Central memory CD8-positive, alpha-beta T cell (primary cell): Measurements from ENCODE around the gene ARID1A.

Experiments used
- ATAC-seq: fragments of 150-1000 bp; cut with Tn5 transposase; replicated peaks from 2 replicates; pipeline ENCODE4 v1.10.0; 2022; ENCODE audit warnings: mild to moderate bottlenecking, moderate FRiP score, moderate number of reproducible peaks; ENCODE audit not compliant: poor library complexity, severe bottlenecking; ENCODE audit errors: extremely low read depth
- DNase-seq, 2 donors: peaks; one replicate each; pipeline ENCODE4 v3.0.0; 2021; ENCODE audit warnings: low spot score in 2 of 2
- H3K27ac Mint-ChIP-seq: one replicate; pipeline ENCODE4 v1.8.0; 2022; ENCODE audit warnings: low read depth, mild to moderate bottlenecking, moderate library complexity, mixed read lengths
- H3K27me3 Mint-ChIP-seq: one replicate; pipeline ENCODE4 v1.8.0; 2022; ENCODE audit warnings: mixed read lengths
- H3K36me3 Mint-ChIP-seq: one replicate; pipeline ENCODE4 v1.8.0; 2022; ENCODE audit warnings: mild to moderate bottlenecking, moderate library complexity, mixed read lengths; ENCODE audit not compliant: insufficient read depth
- H3K4me1 Mint-ChIP-seq: one replicate; pipeline ENCODE4 v1.8.0; 2022; ENCODE audit warnings: mixed read lengths
- H3K4me3 Mint-ChIP-seq: one replicate; pipeline ENCODE4 v1.8.0; 2022; ENCODE audit warnings: mild to moderate bottlenecking, moderate library complexity, mixed read lengths
- H3K9me3 Mint-ChIP-seq: one replicate; pipeline ENCODE4 v1.8.0; 2022; ENCODE audit warnings: mixed read lengths

Gene ARID1A

GRCh38 chr1:26692793-26693490 is 2.9 kb upstream of the ARID1A start:
- H3K36me3 Mint-ChIP-seq: peaks cover 15% of the 10 kb centered on the region
- H3K27ac Mint-ChIP-seq: peak overlapping the region; percentile 94
- H3K27me3 Mint-ChIP-seq: no peaks in the 10 kb centered on the region
- no peaks in the 10 kb centered on the region for H3K9me3 Mint-ChIP-seq
- ATAC-seq (peak; percentile 47), DNase-seq (peak; percentile 68 to 83)
- peaks cover 32% of the 10 kb centered on the region for H3K4me1 Mint-ChIP-seq
- H3K4me3 Mint-ChIP-seq: no peak overlapping the region

GRCh38 chr1:26693599-26694572 is 1.9 kb upstream of the ARID1A start:
- H3K4me3 Mint-ChIP-seq: no peak overlapping the region
- DNase-seq (no peak), ATAC-seq (no peak)
- no peaks in the 10 kb centered on the region for H3K9me3 Mint-ChIP-seq
- peaks cover 32% of the 10 kb centered on the region for H3K4me1 Mint-ChIP-seq
- H3K36me3 Mint-ChIP-seq: peaks cover 15% of the 10 kb centered on the region
- no peaks in the 10 kb centered on the region for H3K27me3 Mint-ChIP-seq
- peak overlapping the region; percentile 94 for H3K27ac Mint-ChIP-seq

GRCh38 chr1:26694638-26695355 is 1.0 kb upstream of the ARID1A start:
- peaks cover 15% of the 10 kb centered on the region for H3K36me3 Mint-ChIP-seq
- DNase-seq: no peak
- no peaks in the 10 kb centered on the region for H3K9me3 Mint-ChIP-seq
- peaks cover 32% of the 10 kb centered on the region for H3K4me1 Mint-ChIP-seq
- no peak overlapping the region for H3K4me3 Mint-ChIP-seq
- ATAC-seq: no peak
- H3K27me3 Mint-ChIP-seq: no peaks in the 10 kb centered on the region
- peak overlapping the region; percentile 94 for H3K27ac Mint-ChIP-seq

GRCh38 chr1:26696119-26696653 is 371 bp downstream of the ARID1A start:
- H3K27me3 Mint-ChIP-seq: no peaks in the 10 kb centered on the region
- H3K4me1 Mint-ChIP-seq: peaks cover 32% of the 10 kb centered on the region
- H3K36me3 Mint-ChIP-seq: peaks cover 21% of the 10 kb centered on the region
- H3K9me3 Mint-ChIP-seq: no peaks in the 10 kb centered on the region
- peak overlapping the region; percentile 22 for H3K27ac Mint-ChIP-seq
- no peak overlapping the region for H3K4me3 Mint-ChIP-seq
- DNase-seq (no peak), ATAC-seq (peak; percentile 1)

- Mint-ChIP-seq H3K4me1 (peaks cover 32% of the 10 kb centered on the region), H3K9me3 (no peaks in the 10 kb centered on the region), H3K27ac (peak overlapping the region; percentile 22), H3K27me3 (no peaks in the 10 kb centered on the region), H3K36me3 (peaks cover 21% of the 10 kb centered on the region), H3K4me3 (no peak overlapping the region)
- ATAC-seq (peak; percentile 10), DNase-seq (peak; percentile 51 to 69)
Measured at GRCh38 chr1:26696654-26697430, 1.0 kb downstream of the ARID1A start.

- Mint-ChIP-seq H3K36me3 (peaks cover 18% of the 10 kb centered on the region), H3K4me1 (peaks cover 27% of the 10 kb centered on the region), H3K4me3 (no peak overlapping the region), H3K27ac (no peak overlapping the region), H3K9me3 (no peaks in the 10 kb centered on the region), H3K27me3 (no peaks in the 10 kb centered on the region)
- ATAC-seq (no peak), DNase-seq (no peak)
Measured at GRCh38 chr1:26697431-26697977, 1.7 kb downstream of the ARID1A start.

- no peak overlapping the region for H3K4me3 Mint-ChIP-seq
- H3K4me1 Mint-ChIP-seq: peaks cover 20% of the 10 kb centered on the region
- no peaks in the 10 kb centered on the region for H3K9me3 Mint-ChIP-seq
- H3K27ac Mint-ChIP-seq: no peak overlapping the region
- peak in 1 of 2 donors; percentile 36 for DNase-seq
- peak; percentile 44 for ATAC-seq
- peaks cover 17% of the 10 kb centered on the region for H3K36me3 Mint-ChIP-seq
- no peaks in the 10 kb centered on the region for H3K27me3 Mint-ChIP-seq
Measured at GRCh38 chr1:26697978-26698849, 2.4 kb downstream of the ARID1A start.

GRCh38 chr1:26700711-26701110 is 4.9 kb downstream of the ARID1A start:
- ATAC-seq (no peak), DNase-seq (no peak)
- Mint-ChIP-seq H3K27ac (no peak overlapping the region), H3K27me3 (no peaks in the 10 kb centered on the region), H3K4me3 (no peak overlapping the region), H3K9me3 (no peaks in the 10 kb centered on the region), H3K36me3 (peaks cover 10% of the 10 kb centered on the region), H3K4me1 (peaks cover 10% of the 10 kb centered on the region)

- no peak for DNase-seq
- Mint-ChIP-seq H3K9me3 (no peaks in the 10 kb centered on the region), H3K4me3 (no peak overlapping the region), H3K27ac (no peak overlapping the region), H3K27me3 (no peaks in the 10 kb centered on the region), H3K4me1 (peaks cover 17% of the 10 kb centered on the region), H3K36me3 (peaks cover 12% of the 10 kb centered on the region)
- no peak for ATAC-seq
Measured at GRCh38 chr1:26701266-26701994, 5.6 kb downstream of the ARID1A start.

GRCh38 chr1:26701995-26702679 is 6.3 kb downstream of the ARID1A start:
- no peaks in the 10 kb centered on the region for H3K9me3 Mint-ChIP-seq
- no peak overlapping the region for H3K27ac Mint-ChIP-seq
- DNase-seq (no peak), ATAC-seq (no peak)
- H3K4me1 Mint-ChIP-seq: peaks cover 22% of the 10 kb centered on the region
- no peaks in the 10 kb centered on the region for H3K27me3 Mint-ChIP-seq
- H3K36me3 Mint-ChIP-seq: peaks cover 12% of the 10 kb centered on the region
- no peak overlapping the region for H3K4me3 Mint-ChIP-seq
